Sigmoid colon (tissue), 4 donors: ENCODE data around the gene RSAD2.

Source experiments
- CTCF ChIP-seq, 4 experiments: fragments of 450-650 bp in 3 of 4; fragments of 200-600 bp in 1 of 4; IDR thresholded peaks; one replicate each; pipeline ENCODE4 v1.5.1; 2016 to 2019; ENCODE audit warnings: antibody characterized with exemption in 4 of 4, mild to moderate bottlenecking in 3 of 4, moderate library complexity in 2 of 4
- EP300 ChIP-seq, 4 donors: sonication (generic); formaldehyde crosslinking; IDR thresholded peaks; one replicate each; pipeline ENCODE4 v1.6.1; 2017; ENCODE audit warnings: antibody characterized with exemption in 4 of 4
- POLR2A ChIP-seq, 2 donors: fragments of 450-650 bp; IDR thresholded peaks; one replicate each; pipeline ENCODE4 v1.6.1; 2016; ENCODE audit warnings: antibody characterized with exemption in 2 of 2, mild to moderate bottlenecking in 2 of 2, moderate library complexity in 2 of 2

- TF ChIP-seq EP300 (IDR thresholded peaks at IDR 0.05): no peak
- no peak for TF ChIP-seq CTCF (IDR thresholded peaks at IDR 0.05)
- no peak for TF ChIP-seq POLR2A (IDR thresholded peaks at IDR 0.05)
These were observed 63.2 kb downstream of the RSAD2 start for GRCh38 chr2:6940820-6941219.
